NCI-H446 treated with DMSO at 0.1 percent for 48 hours (cell line): ENCODE measurements around the gene PTPRM.

Source experiments
- DNase-seq: peaks from one replicate; lab custom pipeline; 2025; lab: John Stamatoyannopoulos, UW

Gene PTPRM

GRCh38 chr18:8324343-8325065, 757.4 kb downstream of the PTPRM start:
- DNase-seq: no peak

GRCh38 chr18:8326763-8327394, 759.8 kb downstream of the PTPRM start:
- no peak for DNase-seq

- DNase-seq: no peak
Observed at GRCh38 chr18:8328126-8328525, 761.0 kb downstream of the PTPRM start.

- DNase-seq: no peak
Observed at GRCh38 chr18:8329186-8329771, 762.2 kb downstream of the PTPRM start.

- no peak for DNase-seq
Observed at GRCh38 chr18:8330575-8330974, 763.5 kb downstream of the PTPRM start.

- no peak for DNase-seq
Observed at GRCh38 chr18:8332286-8332685, 765.2 kb downstream of the PTPRM start.

- no peak for DNase-seq
Observed at GRCh38 chr18:8333961-8334360, 766.8 kb downstream of the PTPRM start.

GRCh38 chr18:8337211-8337610, 770.1 kb downstream of the PTPRM start:
- no peak for DNase-seq

GRCh38 chr18:8339210-8339609, 772.1 kb downstream of the PTPRM start:
- no peak for DNase-seq

- no peak for DNase-seq
Observed at GRCh38 chr18:8339952-8340351, 772.8 kb downstream of the PTPRM start.

- no peak for DNase-seq
Observed at GRCh38 chr18:8341481-8342230, 774.5 kb downstream of the PTPRM start.

- DNase-seq: no peak
Observed at GRCh38 chr18:8348051-8348720, 781.1 kb downstream of the PTPRM start.

- no peak for DNase-seq
Observed at GRCh38 chr18:8349608-8350323, 782.6 kb downstream of the PTPRM start.

GRCh38 chr18:8350628-8351027, 783.5 kb downstream of the PTPRM start:
- DNase-seq: no peak

GRCh38 chr18:8351161-8351560, 784.0 kb downstream of the PTPRM start:
- DNase-seq: no peak

- DNase-seq: no peak
Observed at GRCh38 chr18:8354304-8354703, 787.2 kb downstream of the PTPRM start.

GRCh38 chr18:8356001-8356400, 788.9 kb downstream of the PTPRM start:
- DNase-seq: no peak

GRCh38 chr18:8357320-8357719, 790.2 kb downstream of the PTPRM start:
- DNase-seq: no peak

GRCh38 chr18:8358033-8358765, 791.1 kb downstream of the PTPRM start:
- no peak for DNase-seq

GRCh38 chr18:8359076-8359475, 792.0 kb downstream of the PTPRM start:
- DNase-seq: no peak

- no peak for DNase-seq
Observed at GRCh38 chr18:8359481-8359880, 792.4 kb downstream of the PTPRM start.
